HepG2 (cell line): ENCODE data around the gene POU2F2. TPM values are rescaled to one million over a fixed set of nuclear protein-coding genes. Genes with fewer than 3 reads are reported as not detected.

Experiments used
- ATAC-seq: fragments of 200-7000 bp; cut with Tn5 transposase; 3 replicates; pipeline ENCODE4 v1.9.1; 2020; ENCODE audit warnings: mild to moderate bottlenecking, moderate library complexity
- BruUV-seq: library from RNA; stranded (reverse); fragments of 400-500 nt; replicated peaks from 2 replicates; lab custom pipeline; 2021; lab: Mats Ljungman, UMichigan
- CTCF ChIA-PET: fragments of 300-600 bp; formaldehyde crosslinking; extraction: SDS; loops from one replicate; lab custom pipeline; 2021; ENCODE audit warnings: low total read pairs, inconsistent platforms, low intra/inter-chr PET ratio; lab: Yijun Ruan, JAX
- POLR2A ChIA-PET: fragments of 350-600 bp; sonication (Branson Sonifier 250); formaldehyde crosslinking; loops from one replicate; lab custom pipeline; 2020; ENCODE audit warnings: antibody characterized with exemption, inconsistent platforms; lab: Yijun Ruan, JAX
- DNase-seq: peaks from one replicate; pipeline ENCODE4 v3.0.0-alpha.2; 2015; ENCODE audit warnings: low spot score
- FAIRE-seq: peaks from 3 replicates; lab custom pipeline; 2011; peaks lifted over from hg19 to GRCh38; lab: Jason Lieb, UNC
- H2AFZ ChIP-seq: one replicate; pipeline ENCODE4 v1.6.1; 2011; ENCODE audit warnings: low read length, inconsistent platforms
- H3K27ac ChIP-seq: fragments of 300-600 bp; 3 replicates; pipeline ENCODE4 v1.8.0; 2011; ENCODE audit warnings: mixed run types, mild to moderate bottlenecking, mixed read lengths, low read length, inconsistent platforms; ENCODE audit not compliant: insufficient read depth; ENCODE audit errors: extremely low read length
- H3K27me3 ChIP-seq, 2 experiments: fragments of 200-600 bp in 1 of 2; 2 replicates in 1 of 2; 3 replicates in 1 of 2; pipeline versions ENCODE4 v1.6.0 to v1.8.0; 2011; ENCODE audit warnings: low read length in 2 of 2, mild to moderate bottlenecking in 2 of 2, moderate library complexity in 2 of 2, inconsistent platforms in 1 of 2; ENCODE audit not compliant: insufficient read depth in 2 of 2, control insufficient read depth in 1 of 2
- H3K36me3 ChIP-seq, 2 experiments: fragments of 200-600 bp in 1 of 2; replicated peaks in 1 of 2; 2 replicates in 1 of 2; 3 replicates in 1 of 2; pipeline versions ENCODE4 v1.5.1 to v1.8.0; 2011; ENCODE audit warnings: low read length in 2 of 2, inconsistent platforms in 1 of 2; ENCODE audit not compliant: insufficient read depth in 2 of 2, control insufficient read depth in 1 of 2
- H3K4me1 ChIP-seq: 2 replicates; pipeline ENCODE4 v1.5.1; 2012; ENCODE audit warnings: low read length, inconsistent platforms; ENCODE audit not compliant: insufficient read depth
- H3K4me2 ChIP-seq: 2 replicates; pipeline ENCODE4 v1.6.0; 2011; ENCODE audit warnings: low read depth, low read length, inconsistent platforms
- H3K4me3 ChIP-seq, 3 experiments: fragments of 200-600 bp in 1 of 3; sonication (generic), shearing (Covaris generic) in 1 of 3; replicated peaks in 1 of 3; 2 replicates each; pipeline ENCODE4 v1.5.1; 2011 to 2016; ENCODE audit warnings: low read length in 3 of 3, inconsistent platforms in 2 of 3, low read depth in 2 of 3, mild to moderate bottlenecking in 2 of 3, control low read depth in 1 of 3, mixed read lengths in 1 of 3; ENCODE audit not compliant: insufficient read depth in 1 of 3
- H3K79me2 ChIP-seq: one replicate; pipeline ENCODE4 v1.6.1; 2011; ENCODE audit warnings: low read length, inconsistent platforms; ENCODE audit not compliant: insufficient read depth
- H3K9ac ChIP-seq: 2 replicates; pipeline ENCODE4 v1.6.0; 2011; ENCODE audit warnings: mild to moderate bottlenecking, low read depth, low read length, inconsistent platforms; ENCODE audit not compliant: insufficient read depth
- H3K9me3 ChIP-seq: 2 replicates; pipeline ENCODE4 v1.5.1; 2012; ENCODE audit warnings: mild to moderate bottlenecking, low read length
- H4K20me1 ChIP-seq: 2 replicates; pipeline ENCODE4 v1.6.0; 2011; ENCODE audit warnings: inconsistent platforms, mild to moderate bottlenecking, low read length, moderate library complexity; ENCODE audit not compliant: insufficient read depth
- FIP1L1 ChIP-seq: fragments of 200-400 bp; formaldehyde crosslinking; IDR thresholded peaks from 2 replicates; pipeline ENCODE4 v1.6.1; 2018; ENCODE audit warnings: low read depth, mild to moderate bottlenecking, low read length, moderate library complexity, borderline replicate concordance; ENCODE audit not compliant: insufficient read depth
- MXI1 ChIP-seq: IDR thresholded peaks from 3 replicates; pipeline ENCODE4 v1.6.1; 2012; ENCODE audit warnings: low read depth, low read length, inconsistent platforms, borderline replicate concordance
- ZFP36L1 ChIP-seq: sonication (generic); formaldehyde crosslinking; IDR thresholded peaks from 2 replicates; pipeline ENCODE4 v1.8.0; 2022; ENCODE audit warnings: mild to moderate bottlenecking, missing genetic modification reagents, moderate library complexity
- ZNF235 ChIP-seq: sonication (generic); formaldehyde crosslinking; IDR thresholded peaks from 2 replicates; pipeline ENCODE4 v1.8.1; 2023; ENCODE audit warnings: mild to moderate bottlenecking, missing genetic modification reagents, borderline replicate concordance
- ZNF451 ChIP-seq: sonication (generic); formaldehyde crosslinking; IDR thresholded peaks from 2 replicates; pipeline ENCODE4 v1.5.0; 2020; ENCODE audit warnings: mild to moderate bottlenecking, missing genetic modification reagents
- ZNF619 ChIP-seq: sonication (generic); formaldehyde crosslinking; IDR thresholded peaks from 2 replicates; pipeline ENCODE4 v1.4.0; 2020; ENCODE audit warnings: mild to moderate bottlenecking, missing genetic modification reagents
- ZSCAN12 ChIP-seq: sonication (generic); formaldehyde crosslinking; IDR thresholded peaks from 2 replicates; pipeline ENCODE4 v1.9.0; 2021; ENCODE audit warnings: mild to moderate bottlenecking, missing genetic modification reagents
- ZSCAN25 ChIP-seq: sonication (generic); formaldehyde crosslinking; IDR thresholded peaks from 2 replicates; pipeline ENCODE4 v1.8.0; 2022; ENCODE audit warnings: mild to moderate bottlenecking, missing genetic modification reagents
- WGBS: methylation state at CpG from one replicate; pipeline ENCODE4 v1.1.6; 2017; ENCODE audit warnings: low lambda C conversion rate; 5-methylcytosine and 5-hydroxymethylcytosine counted together
- in situ Hi-C: cut with HindIII; loops from 2 replicates; pipeline ENCODE4 v1.10.0; 2017; ENCODE audit warnings: low pct_unique_long_range_greater_than_20kb; ENCODE audit not compliant: extremely low pct_ligation_motif_present
- intact Hi-C: fragments of 100-400 bp; cut with micrococcal nuclease; formaldehyde crosslinking; loops from one replicate; pipeline ENCODE4 v1.10.0; 2022; ENCODE audit not compliant: unreplicated experiment
- polyA plus RNA-seq, 8 experiments: library from polyadenylated mRNA; depleted of rRNA in 3 of 8; stranded (reverse) in 7 of 8; unstranded in 1 of 8; fragments of >200 nt; fragmentation: Illumina TruSeq in 4 of 8; extraction: Trizol in 4 of 8; gene quantifications; 2 replicates each; pipeline versions ENCODE4 v1.2.1 to v1.2.3, GENCODE V29; 2011 to 2016; ENCODE audit warnings: low read depth in 4 of 8, missing spikeins in 1 of 8, mixed read lengths in 1 of 8; ENCODE audit not compliant: insufficient read depth in 1 of 8
- total RNA-seq, 5 experiments: library from RNA; depleted of rRNA; stranded (reverse); fragments of >200 nt; fragmentation: Illumina TruSeq; extraction: Trizol; gene quantifications; 2 replicates each; pipeline ENCODE4 v1.2.3, GENCODE V29; 2016; ENCODE audit warnings: low read depth in 1 of 5
- TF ChIP-seq, protein P1 (sequence below): sonication (generic); formaldehyde crosslinking; IDR thresholded peaks from 2 replicates; pipeline ENCODE4 v1.8.0; 2023; ENCODE audit warnings: mild to moderate bottlenecking, missing genetic modification reagents
- TF ChIP-seq, protein P2 (sequence below): sonication (generic); formaldehyde crosslinking; IDR thresholded peaks from 2 replicates; pipeline ENCODE4 v1.5.1; 2020; ENCODE audit warnings: mild to moderate bottlenecking, missing genetic modification reagents, borderline replicate concordance
- TF ChIP-seq, protein P3 (sequence below), 2 experiments: sonication (generic) in 1 of 2; formaldehyde crosslinking in 1 of 2; IDR thresholded peaks; 2 replicates each; pipeline versions ENCODE4 v1.5.1 to v1.6.1; 2011 to 2020; ENCODE audit warnings: borderline replicate concordance in 1 of 2, low read depth in 1 of 2, low read length in 1 of 2, mild to moderate bottlenecking in 1 of 2, missing genetic modification reagents in 1 of 2, moderate library complexity in 1 of 2

POU2F2 gene
- total and polyA plus RNA-seq, 2 of the 13 experiments (the other 11 are each of a cell fraction or from before 2014, with no cell fraction given) = 0.09 to 0.17 TPM

DNA sequence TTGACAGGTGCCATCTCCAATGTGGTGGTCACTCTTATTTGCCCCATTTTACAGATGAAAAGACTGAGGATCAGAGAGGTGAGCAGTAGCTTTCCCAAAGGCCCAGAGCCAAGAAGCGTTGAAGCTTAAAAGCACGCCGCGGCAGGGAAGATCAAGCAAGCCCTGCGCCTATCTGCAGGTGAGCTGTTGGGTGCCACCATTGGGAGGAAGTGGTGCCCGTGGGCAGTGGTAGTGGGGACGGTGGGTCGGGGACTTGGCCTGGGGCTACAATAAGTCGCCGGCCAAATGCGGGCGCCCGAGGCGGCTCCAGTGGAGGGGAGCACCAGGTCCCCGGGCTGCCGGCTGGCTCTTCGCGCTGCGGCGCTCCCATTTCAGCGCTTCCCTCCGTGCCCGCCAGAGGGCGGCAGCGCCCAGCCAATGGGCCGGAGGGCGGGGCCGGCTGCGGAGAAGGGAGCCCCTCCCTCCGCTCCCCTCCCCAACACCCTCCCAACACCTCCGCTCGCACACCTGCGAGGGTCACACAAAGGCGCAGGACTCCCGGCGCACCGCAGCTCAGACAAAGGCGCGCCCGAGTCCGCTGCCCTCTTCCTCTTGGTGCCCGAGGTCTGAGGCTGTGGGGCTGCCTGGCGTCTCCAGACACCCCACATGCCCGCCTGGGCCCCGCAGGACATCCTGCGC, 744 bp upstream of the POU2F2 start:
- 32% methylated on average over 10 of the region's 46 CpGs for WGBS
- Histone ChIP-seq H3K9ac (no peak overlapping the region), H2AFZ (no peak overlapping the region), H3K4me1 (no peaks in the 10 kb centered on the region), H4K20me1 (peaks cover 5% of the 10 kb centered on the region; the same call in 1 of the 2 replicates), H3K27ac (no peak overlapping the region), H3K9me3 (no peaks in the 10 kb centered on the region), H3K4me3 (peak overlapping the region in 1 of 3 experiments; percentile 37; a peak in 1 of 6 replicates), H3K27me3 (peaks cover 14 to 50% of the 10 kb centered on the region in 2 experiments), H3K4me2 (peak overlapping the region; percentile 60), H3K79me2 (no peaks in the 10 kb centered on the region), H3K36me3 (no peaks in the 10 kb centered on the region)
- ChIA-PET POLR2A (no interaction called here), CTCF (interaction anchor here (1.4 to 3.2 kb wide), 4 partner anchors 24 to 192 kb away, joined by 5 to 21 read pairs (median 8); partner anchors contain the start of gene MEGF8)
- FAIRE-seq = no peak
- intact Hi-C loops = loop anchor here (2.0 to 5.0 kb wide), 2 partner anchors 52 to 269 kb away; no protein-coding TSS in a partner anchor
- peak; percentile 10 for DNase-seq
- peak; percentile 73 for ATAC-seq
- no TSS peak for BruUV-seq
- in situ Hi-C loops = loop anchor here (5.0 kb wide), 2 partner anchors 54 to 159 kb away; no protein-coding TSS in a partner anchor
- peak; percentile 24; the same call in 1 of the 3 replicates for TF ChIP-seq MXI1
- TF ChIP-seq, protein P1, sequence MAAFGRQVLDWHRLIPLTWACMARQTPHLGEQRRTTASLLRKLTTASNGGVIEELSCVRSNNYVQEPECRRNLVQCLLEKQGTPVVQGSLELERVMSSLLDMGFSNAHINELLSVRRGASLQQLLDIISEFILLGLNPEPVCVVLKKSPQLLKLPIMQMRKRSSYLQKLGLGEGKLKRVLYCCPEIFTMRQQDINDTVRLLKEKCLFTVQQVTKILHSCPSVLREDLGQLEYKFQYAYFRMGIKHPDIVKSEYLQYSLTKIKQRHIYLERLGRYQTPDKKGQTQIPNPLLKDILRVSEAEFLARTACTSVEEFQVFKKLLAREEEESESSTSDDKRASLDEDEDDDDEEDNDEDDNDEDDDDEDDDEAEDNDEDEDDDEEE (CRISPR knock-in tag) = no peak
- TF ChIP-seq FIP1L1 = no peak
- no peak for TF ChIP-seq ZSCAN12
- TF ChIP-seq ZSCAN25 (CRISPR knock-in tag) = peak; percentile 92
- no peak for TF ChIP-seq ZNF451 (CRISPR knock-in tag)
- no peak for TF ChIP-seq ZFP36L1
- TF ChIP-seq ZNF619 (CRISPR knock-in tag) = 0 out of 2 replicates have a peak, but pooled peaks have one; percentile 26
- TF ChIP-seq, protein P2, sequence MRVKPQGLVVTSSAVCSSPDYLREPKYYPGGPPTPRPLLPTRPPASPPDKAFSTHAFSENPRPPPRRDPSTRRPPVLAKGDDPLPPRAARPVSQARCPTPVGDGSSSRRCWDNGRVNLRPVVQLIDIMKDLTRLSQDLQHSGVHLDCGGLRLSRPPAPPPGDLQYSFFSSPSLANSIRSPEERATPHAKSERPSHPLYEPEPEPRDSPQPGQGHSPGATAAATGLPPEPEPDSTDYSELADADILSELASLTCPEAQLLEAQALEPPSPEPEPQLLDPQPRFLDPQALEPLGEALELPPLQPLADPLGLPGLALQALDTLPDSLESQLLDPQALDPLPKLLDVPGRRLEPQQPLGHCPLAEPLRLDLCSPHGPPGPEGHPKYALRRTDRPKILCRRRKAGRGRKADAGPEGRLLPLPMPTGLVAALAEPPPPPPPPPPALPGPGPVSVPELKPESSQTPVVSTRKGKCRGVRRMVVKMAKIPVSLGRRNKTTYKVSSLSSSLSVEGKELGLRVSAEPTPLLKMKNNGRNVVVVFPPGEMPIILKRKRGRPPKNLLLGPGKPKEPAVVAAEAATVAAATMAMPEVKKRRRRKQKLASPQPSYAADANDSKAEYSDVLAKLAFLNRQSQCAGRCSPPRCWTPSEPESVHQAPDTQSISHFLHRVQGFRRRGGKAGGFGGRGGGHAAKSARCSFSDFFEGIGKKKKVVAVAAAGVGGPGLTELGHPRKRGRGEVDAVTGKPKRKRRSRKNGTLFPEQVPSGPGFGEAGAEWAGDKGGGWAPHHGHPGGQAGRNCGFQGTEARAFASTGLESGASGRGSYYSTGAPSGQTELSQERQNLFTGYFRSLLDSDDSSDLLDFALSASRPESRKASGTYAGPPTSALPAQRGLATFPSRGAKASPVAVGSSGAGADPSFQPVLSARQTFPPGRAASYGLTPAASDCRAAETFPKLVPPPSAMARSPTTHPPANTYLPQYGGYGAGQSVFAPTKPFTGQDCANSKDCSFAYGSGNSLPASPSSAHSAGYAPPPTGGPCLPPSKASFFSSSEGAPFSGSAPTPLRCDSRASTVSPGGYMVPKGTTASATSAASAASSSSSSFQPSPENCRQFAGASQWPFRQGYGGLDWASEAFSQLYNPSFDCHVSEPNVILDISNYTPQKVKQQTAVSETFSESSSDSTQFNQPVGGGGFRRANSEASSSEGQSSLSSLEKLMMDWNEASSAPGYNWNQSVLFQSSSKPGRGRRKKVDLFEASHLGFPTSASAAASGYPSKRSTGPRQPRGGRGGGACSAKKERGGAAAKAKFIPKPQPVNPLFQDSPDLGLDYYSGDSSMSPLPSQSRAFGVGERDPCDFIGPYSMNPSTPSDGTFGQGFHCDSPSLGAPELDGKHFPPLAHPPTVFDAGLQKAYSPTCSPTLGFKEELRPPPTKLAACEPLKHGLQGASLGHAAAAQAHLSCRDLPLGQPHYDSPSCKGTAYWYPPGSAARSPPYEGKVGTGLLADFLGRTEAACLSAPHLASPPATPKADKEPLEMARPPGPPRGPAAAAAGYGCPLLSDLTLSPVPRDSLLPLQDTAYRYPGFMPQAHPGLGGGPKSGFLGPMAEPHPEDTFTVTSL = no peak
- TF ChIP-seq, protein P3, sequence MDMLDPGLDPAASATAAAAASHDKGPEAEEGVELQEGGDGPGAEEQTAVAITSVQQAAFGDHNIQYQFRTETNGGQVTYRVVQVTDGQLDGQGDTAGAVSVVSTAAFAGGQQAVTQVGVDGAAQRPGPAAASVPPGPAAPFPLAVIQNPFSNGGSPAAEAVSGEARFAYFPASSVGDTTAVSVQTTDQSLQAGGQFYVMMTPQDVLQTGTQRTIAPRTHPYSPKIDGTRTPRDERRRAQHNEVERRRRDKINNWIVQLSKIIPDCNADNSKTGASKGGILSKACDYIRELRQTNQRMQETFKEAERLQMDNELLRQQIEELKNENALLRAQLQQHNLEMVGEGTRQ (IDR thresholded peaks at IDR 0.05; ENCODE audit: low read depth, low read length) = no peak
- TF ChIP-seq, protein P3 (CRISPR knock-in tag; IDR thresholded peaks at IDR 0.05; ENCODE audit: borderline replicate concordance) = no peak
- TF ChIP-seq ZNF235 (CRISPR knock-in tag) = no peak
